ENCODE results near the gene HDGFL2.

The HDGFL2 gene

GRCh38 chr19:4456843-4457653, 15.0 kb upstream of the HDGFL2 start:
- peak overlapping the region; percentile 91 for H3K4me3 ChIP-seq (ENCODE audit: low read length)
- no peaks in the 10 kb centered on the region for H3K9me3 ChIP-seq (ENCODE audit: control insufficient read depth, insufficient read depth, low read length)
- H3F3A ChIP-seq (ENCODE audit: control insufficient read depth, insufficient read depth) = no peaks in the 10 kb centered on the region
- TF ChIP-seq CTCF (IDR thresholded peaks at IDR 0.05; ENCODE audit: low read depth, low read length, poor library complexity, severe bottlenecking) (no peak), EZH2phosphoT487 (IDR thresholded peaks at IDR 0.05; ENCODE audit: borderline replicate concordance, low read length) (no peak)
- H3K36me3 ChIP-seq (ENCODE audit: control insufficient read depth, low read length) = peaks cover 8% of the 10 kb centered on the region
- no peaks in the 10 kb centered on the region for H3K27me3 ChIP-seq (ENCODE audit: control insufficient read depth, low read length)
- H3K9me2 ChIP-seq (replicated peaks; ENCODE audit: control insufficient read depth, low read length) = no peaks in the 10 kb centered on the region
- H3K79me2 ChIP-seq (ENCODE audit: control insufficient read depth, low read length) = peaks cover 12% of the 10 kb centered on the region
- no peak overlapping the region for H3K27ac ChIP-seq (ENCODE audit: low read depth, low read length)
- H3K4me1 ChIP-seq (ENCODE audit: control insufficient read depth, low read length) = peaks cover 18% of the 10 kb centered on the region
- peak overlapping the region; percentile 97 for H3K4me2 ChIP-seq (ENCODE audit: low read length)
- H4K20me1 ChIP-seq (ENCODE audit: control insufficient read depth, insufficient read depth, low read depth, low read length) = 0 out of 2 replicates have a peak, but pooled peaks cover 5% of the 10 kb centered on the region

GRCh38 chr19:4457654-4458395, 14.3 kb upstream of the HDGFL2 start, which contains the start of gene UBXN6:
Gene UBXN6 (minus strand): TSS chr19:4457794. CDS start chr19:4457697, 97 bp downstream.
- Histone ChIP-seq H3K4me2 (ENCODE audit: low read length) (peak within 1 kb of the TSS; percentile 97), H3K79me2 (ENCODE audit: control insufficient read depth, low read length) (peaks cover 12% of the 10 kb centered on the region), H3K27me3 (ENCODE audit: control insufficient read depth, low read length) (no peaks in the 10 kb centered on the region), H3K27ac (ENCODE audit: low read depth, low read length) (no peak within 1 kb of the TSS), H4K20me1 (ENCODE audit: control insufficient read depth, insufficient read depth, low read depth, low read length) (0 out of 2 replicates have a peak, but pooled peaks cover 5% of the 10 kb centered on the region), H3K4me3 (ENCODE audit: low read length) (peak within 1 kb of the TSS; percentile 91), H3K9me3 (ENCODE audit: control insufficient read depth, insufficient read depth, low read length) (no peaks in the 10 kb centered on the region), H3K4me1 (ENCODE audit: control insufficient read depth, low read length) (peaks cover 18% of the 10 kb centered on the region), H3K36me3 (ENCODE audit: control insufficient read depth, low read length) (peaks cover 5% of the 10 kb centered on the region), H3K9me2 (replicated peaks; ENCODE audit: control insufficient read depth, low read length) (no peaks in the 10 kb centered on the region), H3F3A (ENCODE audit: control insufficient read depth, insufficient read depth) (no peaks in the 10 kb centered on the region)
- TF ChIP-seq EZH2phosphoT487 (IDR thresholded peaks at IDR 0.05; ENCODE audit: borderline replicate concordance, low read length) (no peak), CTCF (IDR thresholded peaks at IDR 0.05; ENCODE audit: low read depth, low read length, poor library complexity, severe bottlenecking) (no peak)

GRCh38 chr19:4464815-4465581, 7.1 kb upstream of the HDGFL2 start:
- Histone ChIP-seq H3K9me2 (replicated peaks; ENCODE audit: control insufficient read depth, low read length) (no peaks in the 10 kb centered on the region), H3K4me2 (ENCODE audit: low read length) (no peak overlapping the region), H3K27ac (ENCODE audit: low read depth, low read length) (no peak overlapping the region), H4K20me1 (ENCODE audit: control insufficient read depth, insufficient read depth, low read depth, low read length) (no peaks in the 10 kb centered on the region), H3K9me3 (ENCODE audit: control insufficient read depth, insufficient read depth, low read length) (no peaks in the 10 kb centered on the region), H3K36me3 (ENCODE audit: control insufficient read depth, low read length) (no peaks in the 10 kb centered on the region), H3F3A (ENCODE audit: control insufficient read depth, insufficient read depth) (no peaks in the 10 kb centered on the region), H3K4me3 (ENCODE audit: low read length) (no peak overlapping the region), H3K4me1 (ENCODE audit: control insufficient read depth, low read length) (peaks cover under 1% of the 10 kb centered on the region), H3K79me2 (ENCODE audit: control insufficient read depth, low read length) (no peaks in the 10 kb centered on the region), H3K27me3 (ENCODE audit: control insufficient read depth, low read length) (no peaks in the 10 kb centered on the region)
- TF ChIP-seq CTCF (IDR thresholded peaks at IDR 0.05; ENCODE audit: low read depth, low read length, poor library complexity, severe bottlenecking) = no peak
- no peak for TF ChIP-seq EZH2phosphoT487 (IDR thresholded peaks at IDR 0.05; ENCODE audit: borderline replicate concordance, low read length)

Data from DOHH2 (cell line).